Stomach (tissue), 4 donors: Measurements from ENCODE around the gene CCDC61.

Experiments
- CTCF ChIP-seq, 7 experiments: fragments of 450-650 bp in 4 of 7; fragments of 200-600 bp in 3 of 7; sonication (generic) in 3 of 7; IDR thresholded peaks; one replicate each; pipeline ENCODE4 v1.5.1; 2016 to 2019; ENCODE audit warnings: antibody characterized with exemption in 7 of 7, control low read depth in 2 of 7, mild to moderate bottlenecking in 1 of 7
- POLR2A ChIP-seq, 4 donors: fragments of 450-650 bp; IDR thresholded peaks; one replicate each; pipeline ENCODE4 v1.6.1; 2016; ENCODE audit warnings: antibody characterized with exemption in 4 of 4, control low read depth in 2 of 4, mild to moderate bottlenecking in 1 of 4, moderate library complexity in 1 of 4

- TF ChIP-seq CTCF (IDR thresholded peaks at IDR 0.05) (no peak), POLR2A (IDR thresholded peaks at IDR 0.05) (no peak)
Measured at GRCh38 chr19:45967246-45967645, 28.0 kb upstream of the CCDC61 start.
